NCI-H524 (cell line): Measurements from ENCODE around the gene ACSL1.

Experiments
- DNase-seq, 2 experiments: peaks; one replicate each; lab custom pipeline; 2025; lab: John Stamatoyannopoulos, UW

Gene ACSL1

DNA sequence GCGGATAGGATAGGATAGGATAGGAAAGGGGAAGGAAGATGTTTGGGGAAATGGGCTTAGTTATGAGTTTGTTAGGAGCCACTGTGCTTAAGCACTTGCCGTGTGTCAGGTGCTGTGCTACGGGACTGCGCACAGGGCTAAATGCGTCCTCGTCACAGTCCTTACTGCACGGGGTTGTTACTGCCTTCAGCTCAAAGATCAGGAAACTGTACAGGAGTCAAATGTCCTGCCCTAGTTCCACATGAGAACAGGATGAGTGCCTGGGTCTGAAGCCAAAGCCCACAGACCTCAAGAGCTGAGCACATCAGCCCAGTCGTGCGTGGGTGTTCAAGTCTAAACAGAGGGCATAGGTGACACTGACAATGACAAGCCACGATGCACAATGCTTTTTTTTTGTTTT lies 15.0 kb downstream of the ACSL1 start:
- DNase-seq, result no peak

DNA sequence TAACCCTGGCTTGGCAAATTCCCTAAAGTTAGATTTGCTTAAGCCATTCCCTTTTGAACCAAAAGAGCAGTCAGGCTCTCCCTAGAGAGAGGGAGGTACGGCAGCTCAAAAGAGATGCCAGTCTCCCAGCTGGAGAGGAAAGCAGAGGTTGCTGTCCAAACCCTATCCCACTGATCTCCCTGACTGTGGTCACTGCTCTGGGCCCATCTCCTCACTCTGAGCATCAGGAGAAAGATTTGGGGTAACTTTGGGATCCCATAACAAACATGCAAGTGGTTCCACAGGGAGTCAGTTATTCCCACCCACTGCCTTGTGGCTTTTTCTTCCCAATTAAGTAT lies 17.1 kb downstream of the ACSL1 start:
- no peak for DNase-seq

DNA sequence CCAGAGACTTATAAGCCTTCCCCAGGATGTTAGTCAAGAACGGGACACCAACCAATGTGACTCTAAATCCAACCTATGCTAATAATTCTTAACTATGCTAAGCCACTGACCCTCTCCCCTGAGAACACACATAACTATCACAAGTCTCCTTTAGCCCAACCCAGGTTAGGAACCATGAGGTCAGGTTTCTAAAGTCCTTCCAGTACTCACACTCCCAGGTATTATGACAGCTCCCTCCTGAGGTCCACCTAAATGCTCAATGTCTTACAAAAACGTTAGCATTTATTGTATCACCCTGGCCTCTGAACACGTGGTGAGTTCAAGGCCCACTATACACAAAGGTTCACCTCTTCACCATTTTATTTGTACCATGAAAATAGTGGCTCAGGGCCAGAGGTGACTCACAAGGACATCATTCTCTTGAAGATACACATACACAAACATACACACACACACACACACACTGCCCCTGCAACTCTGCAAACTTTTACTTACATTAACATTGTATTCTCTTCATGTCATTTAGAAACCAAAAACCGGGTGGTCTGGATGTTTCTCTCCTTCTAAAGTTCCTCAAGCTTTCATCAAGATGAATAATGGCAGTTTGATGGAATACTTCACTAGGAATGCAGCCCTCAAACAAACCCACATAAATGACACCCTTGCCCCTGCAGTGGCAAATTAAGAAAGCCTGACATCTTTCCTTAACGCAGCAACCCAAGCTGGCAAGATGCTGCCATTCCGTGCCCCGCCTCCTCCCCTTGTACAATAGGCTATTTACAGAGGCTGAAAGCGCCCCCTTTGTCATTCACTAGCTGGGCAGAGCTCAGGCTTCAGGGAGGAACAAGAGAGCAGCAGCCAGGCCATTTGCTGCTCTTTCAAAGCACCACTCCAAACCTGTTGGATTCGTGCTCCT lies 17.7 kb downstream of the ACSL1 start:
- peak in 1 of 2 experiments; percentile 9 for DNase-seq

DNA sequence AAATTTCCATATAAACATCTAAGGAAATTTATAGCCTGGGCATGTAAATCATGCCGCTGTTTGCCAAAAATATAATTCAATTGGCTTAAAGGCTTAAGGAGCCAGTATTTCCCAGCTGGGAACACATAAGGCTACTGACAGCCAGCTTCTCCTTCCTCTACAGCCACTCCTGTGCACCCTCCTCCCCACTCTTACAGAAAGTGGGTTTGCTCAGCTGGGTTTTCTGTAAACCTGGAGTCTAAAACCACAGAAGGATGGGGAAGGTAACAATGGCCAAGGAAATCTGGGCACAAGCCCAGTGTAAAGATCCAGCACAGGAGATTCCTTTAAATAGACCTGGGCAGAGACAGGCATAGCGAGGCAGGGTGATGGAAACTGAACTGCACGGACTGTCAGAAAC lies 18.5 kb downstream of the ACSL1 start:
- peak in 1 of 2 experiments; percentile 29 for DNase-seq

DNA sequence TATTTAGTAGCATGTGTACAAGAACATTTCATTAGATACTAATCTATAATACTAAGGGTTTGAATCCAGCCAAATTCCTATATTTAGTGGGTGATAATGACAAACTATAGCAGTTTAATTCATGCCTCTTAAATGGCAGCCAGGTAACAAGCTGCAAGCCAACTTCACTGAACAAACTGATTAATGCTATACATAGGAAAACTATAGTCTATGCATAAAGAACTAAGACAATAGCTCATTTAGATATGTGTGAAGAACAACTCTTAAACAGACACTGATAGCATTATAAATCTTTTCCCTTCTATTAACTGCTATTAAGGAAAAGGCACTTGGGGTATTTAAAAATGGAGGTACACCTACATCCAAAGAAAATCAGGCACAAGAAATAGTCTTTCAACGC lies 19.1 kb downstream of the ACSL1 start:
- no peak for DNase-seq

DNA sequence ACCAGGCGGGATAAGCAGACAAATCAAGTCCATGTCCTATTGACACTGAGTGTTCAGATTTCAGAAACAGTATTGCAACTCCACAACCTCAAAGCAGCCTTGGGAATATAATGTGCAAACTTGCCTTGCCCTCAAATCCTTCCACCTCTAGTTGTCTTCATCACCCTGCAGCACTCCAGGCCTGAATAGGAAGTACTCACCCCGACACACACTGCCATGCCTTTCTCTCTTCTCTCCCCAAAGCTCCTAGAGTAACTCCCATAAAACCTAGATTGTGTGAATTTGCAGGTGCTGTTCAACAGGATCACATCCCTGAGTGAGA lies 19.6 kb downstream of the ACSL1 start:
- no peak for DNase-seq

DNA sequence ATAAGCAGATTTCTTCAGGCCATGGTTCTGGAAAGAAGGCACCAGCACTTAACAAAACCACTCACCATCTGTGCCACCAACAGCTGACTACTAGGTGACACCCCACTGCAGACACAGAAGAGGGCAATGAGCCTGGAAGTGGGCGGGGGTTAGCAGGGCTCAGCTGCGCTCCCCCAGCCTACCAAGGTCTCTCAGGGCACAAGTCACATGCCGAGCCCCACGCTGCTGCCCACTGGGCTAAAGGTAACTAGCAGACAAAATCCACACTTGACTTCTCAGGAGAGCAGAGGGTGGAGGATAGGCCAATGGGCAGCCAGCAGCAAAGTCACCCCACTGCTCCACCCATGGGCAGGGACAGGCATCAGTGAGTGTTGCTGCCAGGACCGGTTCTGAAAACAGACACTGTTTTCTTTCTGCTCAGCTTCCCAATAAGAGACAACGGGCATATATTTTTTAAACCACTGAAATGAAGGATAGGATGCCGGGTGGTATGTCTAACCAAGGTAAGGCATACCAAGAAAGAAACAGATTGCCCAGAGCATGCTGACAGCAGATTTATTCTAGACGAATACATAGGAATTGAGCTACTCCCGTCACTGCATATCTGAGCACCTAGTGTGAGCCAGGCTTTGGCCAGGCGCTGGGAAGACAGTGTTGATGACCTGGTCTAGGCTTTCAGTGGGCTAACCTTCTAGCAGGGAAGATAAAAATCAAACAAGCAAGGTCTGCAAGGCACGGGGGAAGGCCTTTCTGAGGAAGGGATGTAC lies 20.1 kb downstream of the ACSL1 start:
- peak; percentile 71 to 79 for DNase-seq

DNA sequence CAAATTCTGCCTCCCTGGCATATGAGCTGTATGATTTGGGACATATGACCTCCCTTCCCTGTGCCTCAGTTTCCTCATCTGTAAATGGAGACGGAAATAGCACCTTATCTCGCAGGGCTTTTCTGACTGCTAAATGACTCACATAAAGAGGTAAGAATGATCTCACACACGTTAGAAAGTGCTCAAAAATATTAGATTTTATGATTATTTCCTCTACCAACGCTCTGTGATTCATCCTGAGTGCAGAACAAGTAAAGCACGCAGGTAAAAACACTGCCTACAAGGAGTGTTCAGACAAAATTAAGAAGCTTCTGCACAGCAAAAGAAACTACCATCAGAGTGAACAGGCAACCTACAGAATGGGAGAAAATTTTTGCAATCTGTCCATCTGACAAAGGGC lies 21.1 kb downstream of the ACSL1 start:
- no peak for DNase-seq

DNA sequence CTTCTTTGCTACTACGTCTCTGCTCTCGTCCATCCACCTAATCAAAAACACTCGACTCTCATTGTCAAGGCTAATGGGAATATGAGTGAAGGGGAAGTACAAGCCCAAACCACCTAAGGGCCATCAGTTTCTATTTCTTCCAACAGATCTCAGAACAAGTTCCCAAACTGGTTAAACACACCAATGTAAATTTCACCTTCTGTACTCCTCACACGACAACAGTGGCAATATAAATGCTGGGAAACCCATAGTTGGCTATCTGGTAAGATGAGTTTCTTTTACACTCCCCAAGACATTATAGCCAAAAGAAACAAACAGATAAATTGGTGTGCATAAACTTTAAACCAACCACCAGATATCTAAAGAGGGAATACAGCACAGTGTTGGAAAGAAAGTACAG lies 21.9 kb downstream of the ACSL1 start:
- no peak for DNase-seq

DNA sequence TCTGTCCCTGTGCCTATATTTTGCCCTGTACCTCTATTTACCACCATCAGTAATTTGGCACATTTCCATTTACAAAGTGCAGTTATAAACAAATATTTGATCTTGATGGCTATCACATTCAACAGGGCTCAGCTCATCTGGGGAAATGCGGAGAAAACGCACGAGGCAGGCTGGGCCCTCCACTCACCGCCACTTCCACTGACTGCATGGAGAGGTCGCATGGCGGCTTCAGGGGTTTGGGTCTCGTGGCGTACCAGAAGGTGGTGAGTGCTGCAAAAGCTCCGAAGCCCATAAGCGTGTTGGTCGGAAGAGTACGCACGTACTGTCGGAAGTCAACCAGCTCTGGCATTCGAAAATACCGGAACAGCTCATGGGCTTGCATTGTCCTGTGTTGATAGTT lies 22.6 kb downstream of the ACSL1 start:
- DNase-seq, result no peak

DNA sequence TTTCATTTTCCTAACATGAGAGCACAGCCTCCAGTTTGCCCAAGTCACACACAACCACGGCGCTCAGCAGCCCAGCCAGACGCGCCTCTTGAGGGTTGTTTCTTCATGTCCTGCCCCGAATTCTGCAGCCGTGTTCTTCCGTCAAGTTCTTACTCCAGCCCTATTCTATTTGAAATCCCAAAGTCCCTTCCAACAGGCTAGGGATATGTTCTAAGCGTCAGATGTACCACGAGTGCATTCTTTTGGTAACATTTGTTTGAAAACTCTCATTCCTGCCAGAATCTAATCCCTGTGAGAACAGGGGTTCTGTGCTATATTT lies 23.1 kb downstream of the ACSL1 start:
- DNase-seq, result no peak

DNA sequence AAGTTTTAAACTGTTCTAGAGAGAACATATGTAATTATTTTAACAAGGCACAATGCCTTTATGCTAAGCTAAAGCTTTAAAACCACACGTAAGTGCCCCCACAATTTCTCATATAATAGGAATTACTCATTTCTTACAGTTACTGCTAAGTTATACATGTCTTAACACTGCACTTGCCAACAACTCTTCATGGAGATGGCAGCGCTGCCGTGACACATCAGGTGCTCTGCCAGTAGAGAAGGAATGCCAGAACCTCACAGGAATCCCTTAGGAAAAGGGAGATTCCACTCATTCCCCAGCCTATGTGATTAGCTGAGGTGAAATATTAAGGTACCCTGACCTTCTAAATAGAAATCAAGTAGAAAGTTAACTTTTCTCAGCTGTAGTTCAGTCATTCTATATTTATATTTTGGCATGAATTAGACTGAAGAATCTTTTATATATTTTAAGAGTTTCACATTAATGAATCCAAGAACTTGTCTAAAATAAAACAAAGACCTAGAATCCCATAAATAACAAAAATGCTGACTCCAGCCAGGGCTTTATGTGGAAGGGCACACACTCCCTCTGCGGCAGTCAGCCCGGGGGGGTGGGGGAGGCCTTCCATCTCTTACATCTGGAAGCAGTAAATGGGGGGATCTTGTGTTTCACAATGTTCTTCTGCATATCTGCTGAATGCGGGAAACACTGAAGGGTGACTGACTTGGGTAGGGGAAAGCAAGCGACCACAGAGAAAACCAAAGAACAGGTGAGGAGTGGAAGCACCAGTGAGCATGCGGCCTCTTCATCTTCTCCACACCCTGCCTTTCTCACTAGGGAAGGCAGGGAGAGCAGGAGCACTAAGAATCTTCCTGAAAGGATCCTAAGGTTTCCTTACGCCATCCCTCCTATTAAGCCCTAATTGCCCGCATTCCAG lies 23.7 kb downstream of the ACSL1 start:
- no peak for DNase-seq

DNA sequence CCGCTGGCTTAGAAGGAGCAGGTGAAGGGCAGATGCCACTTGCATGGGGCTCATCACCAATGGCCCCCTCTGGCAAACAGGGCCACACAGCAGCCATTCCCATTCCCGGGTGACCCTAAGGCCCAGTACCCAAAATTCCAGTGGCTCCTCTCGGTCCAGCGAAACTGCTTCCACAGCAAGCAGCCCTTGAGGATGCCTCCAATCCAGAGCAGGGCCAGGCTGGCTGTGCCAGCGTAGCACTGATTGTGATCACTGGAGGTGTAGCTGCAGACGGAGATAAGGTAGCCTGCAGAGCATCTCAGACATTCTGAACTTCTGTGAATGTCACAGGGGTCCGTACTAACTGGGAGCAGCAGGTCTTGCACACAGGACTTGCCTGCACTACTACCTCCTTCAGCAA lies 27.3 kb downstream of the ACSL1 start:
- no peak for DNase-seq

DNA sequence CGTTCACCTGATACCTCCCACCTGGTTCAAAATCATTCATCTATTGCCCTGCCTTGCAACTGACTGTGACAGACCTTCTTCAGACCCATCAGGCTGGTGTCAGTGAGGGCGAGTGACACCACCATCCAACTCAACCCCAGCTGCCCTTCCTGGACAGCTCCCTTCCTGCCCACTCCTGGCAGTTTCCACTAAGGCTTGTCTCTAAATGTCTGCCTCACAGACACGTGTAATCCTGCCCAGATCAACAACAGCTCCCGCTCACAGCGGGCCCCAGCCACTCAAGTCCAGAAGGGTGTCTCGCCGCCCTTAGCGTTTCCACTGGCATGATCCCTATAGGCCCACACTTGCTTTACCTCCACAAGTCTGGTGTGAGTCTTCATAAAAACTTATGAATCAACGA lies 28.9 kb downstream of the ACSL1 start:
- DNase-seq, result no peak

DNA sequence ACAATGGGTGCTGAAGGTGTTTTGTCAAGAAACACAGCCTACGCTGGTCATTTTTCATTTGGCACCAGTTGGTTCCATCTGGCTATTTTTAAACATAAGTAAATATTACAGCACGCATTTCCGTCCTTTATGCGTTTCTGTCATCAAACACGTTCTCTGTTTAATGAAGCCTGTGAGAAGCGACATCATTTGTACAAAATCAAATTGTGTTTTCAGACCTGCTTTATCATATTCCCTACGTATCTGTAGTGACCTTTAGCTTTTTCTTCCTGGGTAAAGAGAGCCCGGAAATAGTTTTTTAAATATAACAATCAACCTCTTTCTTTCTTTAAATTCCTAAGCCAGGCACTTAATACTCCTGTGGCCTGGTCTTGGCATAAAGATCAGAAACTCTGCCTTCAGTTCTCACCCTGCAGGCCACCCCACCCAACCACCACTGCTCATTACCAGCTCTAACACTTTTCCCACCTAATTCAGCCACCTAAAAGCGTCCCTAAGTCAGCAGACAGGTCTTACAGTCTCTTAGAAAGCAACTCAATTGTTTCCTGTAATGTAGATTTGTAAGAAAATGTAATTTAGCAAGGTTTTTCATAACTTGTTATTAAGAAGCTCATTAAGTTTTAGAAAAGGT lies 30.4 kb downstream of the ACSL1 start:
- DNase-seq, result no peak

DNA sequence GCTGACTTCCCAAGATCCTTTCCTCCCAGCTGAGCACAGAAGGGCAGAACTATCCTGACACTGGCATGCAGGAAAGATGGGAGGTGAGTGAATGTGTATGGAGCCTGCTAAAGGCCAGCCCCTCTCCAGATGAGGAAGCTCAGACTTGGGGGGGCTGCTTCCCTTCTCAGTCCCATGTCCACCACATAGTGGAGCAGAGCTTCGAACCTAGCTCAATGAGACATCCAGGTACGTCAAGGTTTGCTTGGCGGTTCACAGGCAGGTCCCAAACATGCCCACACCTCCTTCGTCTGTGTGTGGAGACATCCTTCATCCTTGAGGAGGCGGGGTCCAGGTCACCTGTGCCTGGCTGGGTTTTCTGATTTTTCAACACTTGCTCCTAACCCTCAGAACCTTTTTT lies 31.3 kb downstream of the ACSL1 start:
- no peak for DNase-seq

DNA sequence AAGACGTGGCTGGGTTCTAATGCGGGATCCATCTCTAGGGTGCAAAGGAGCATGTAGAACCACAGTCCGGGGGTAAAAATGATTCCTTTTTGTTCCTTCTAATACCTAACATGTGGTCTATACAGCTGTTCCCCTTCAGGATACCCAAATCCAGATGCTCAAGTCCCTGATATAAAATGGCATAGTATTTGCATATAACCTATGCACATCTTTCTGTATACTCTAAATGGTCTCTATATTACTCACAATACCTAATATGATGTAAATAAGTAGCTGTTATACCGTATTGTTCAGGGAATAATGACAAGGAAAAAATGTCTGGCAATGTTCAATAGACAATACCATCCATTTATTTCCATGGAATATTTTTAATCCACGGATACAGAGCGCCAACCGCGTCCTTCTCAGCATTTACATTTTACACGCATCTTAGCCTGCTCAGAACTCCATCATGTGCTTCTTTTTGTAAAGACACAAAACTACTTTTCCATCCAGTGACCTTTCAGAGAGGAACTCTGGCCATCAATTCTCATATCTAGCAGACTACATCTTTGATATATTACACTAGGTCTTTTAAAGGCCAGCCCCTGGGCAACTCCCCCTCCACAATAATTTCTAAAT lies 31.9 kb downstream of the ACSL1 start:
- no peak for DNase-seq

DNA sequence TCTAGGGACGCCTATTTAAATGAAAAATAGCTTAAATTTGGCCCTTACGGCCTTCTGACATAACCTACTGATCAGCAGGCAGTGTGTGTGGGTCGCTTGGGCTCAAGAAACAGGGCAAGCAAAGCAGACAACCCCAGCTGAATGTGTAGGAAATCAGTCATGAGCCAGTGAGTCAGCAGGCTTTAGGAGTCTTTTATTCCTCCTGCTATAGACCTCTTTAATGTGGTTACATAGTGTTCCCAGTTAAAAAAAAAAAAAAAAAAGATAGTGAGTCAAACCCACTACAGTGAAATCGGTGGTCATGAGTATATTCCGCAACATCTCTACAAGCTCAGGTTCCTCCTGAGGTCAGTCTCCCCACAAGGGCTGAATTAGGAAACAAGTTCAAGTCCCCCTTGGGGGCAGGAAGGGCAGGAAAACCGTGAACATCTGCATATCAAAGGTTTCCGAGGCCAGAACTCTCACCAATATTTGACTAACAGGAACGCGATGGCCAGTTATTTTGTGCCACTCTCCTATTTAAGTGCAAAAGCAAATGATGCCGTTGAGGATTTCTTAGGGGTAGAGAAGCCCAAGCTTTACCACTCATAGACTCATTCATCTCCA lies 32.7 kb downstream of the ACSL1 start:
- DNase-seq, result no peak

DNA sequence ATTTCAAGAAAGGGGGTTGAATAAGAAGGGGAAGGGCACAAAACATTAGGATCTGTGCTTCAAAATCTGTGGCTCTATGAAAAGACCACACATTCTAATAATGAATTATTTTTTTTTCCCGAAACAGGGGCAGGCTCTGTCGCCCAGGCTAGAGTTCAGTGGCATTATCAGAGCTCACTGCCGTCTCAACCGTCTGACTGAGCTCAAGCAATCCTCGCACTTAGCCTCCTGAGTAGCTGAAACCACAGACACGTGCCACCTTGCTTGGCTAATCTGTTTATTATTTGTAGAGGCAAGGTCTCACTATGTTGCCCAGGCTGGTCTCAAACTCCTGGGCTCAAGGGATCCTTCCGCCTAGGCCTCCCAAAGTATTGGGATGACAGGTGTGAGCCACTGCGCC lies 33.4 kb downstream of the ACSL1 start:
- DNase-seq, result no peak

DNA sequence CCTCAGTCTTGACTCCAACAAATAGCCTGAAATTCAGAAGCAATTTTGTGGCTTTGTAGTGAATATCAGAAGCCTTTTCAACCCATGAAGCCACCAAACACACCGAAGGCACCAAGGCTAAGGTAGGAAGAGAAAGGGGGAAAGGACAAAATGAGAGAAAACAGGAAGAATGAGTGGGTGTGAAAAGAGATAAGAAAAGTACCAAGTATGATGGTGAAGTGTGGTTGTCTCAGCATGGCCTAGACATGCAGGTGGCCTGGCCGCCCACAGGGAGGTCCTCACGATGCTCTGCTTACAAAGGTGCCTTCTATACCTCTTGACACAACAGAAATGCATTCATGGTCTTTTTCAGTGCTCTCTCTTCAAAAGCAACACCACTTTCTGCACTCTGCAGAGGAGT lies 34.9 kb downstream of the ACSL1 start:
- no peak for DNase-seq

DNA sequence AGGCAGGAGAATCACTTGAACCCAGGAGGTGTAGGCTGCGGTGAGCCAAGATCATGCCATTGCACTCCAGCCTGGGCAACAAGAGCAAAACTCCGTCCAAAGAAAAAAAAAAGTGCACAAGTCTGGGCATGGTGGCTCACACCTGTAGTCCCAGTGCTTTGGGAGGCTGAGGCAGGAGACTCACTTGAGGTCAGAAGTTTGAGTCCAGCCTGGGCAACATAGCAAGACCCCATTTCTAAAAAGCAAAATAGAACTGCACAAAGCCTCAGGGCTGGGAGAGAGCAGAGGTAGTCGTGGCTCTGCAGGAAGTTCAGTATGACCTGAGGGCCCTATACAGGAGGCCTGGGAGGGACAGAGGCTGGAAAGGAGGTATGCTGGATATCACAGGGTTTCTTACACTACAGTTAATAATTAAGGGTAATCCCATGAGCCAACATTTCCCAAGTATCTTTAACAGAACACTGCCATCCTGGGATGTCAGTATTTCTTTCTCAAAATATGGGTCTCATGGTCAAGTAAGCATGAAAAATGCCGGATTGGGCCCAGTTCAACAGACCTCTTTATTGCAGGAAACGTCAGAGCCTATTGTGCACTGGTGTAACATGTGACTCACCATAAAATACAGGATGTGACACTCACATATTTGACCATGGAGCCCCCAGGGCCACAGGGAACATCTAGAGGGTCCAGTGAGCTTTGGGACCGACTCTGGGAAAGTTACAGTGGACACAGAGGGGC lies 37.8 kb downstream of the ACSL1 start:
- no peak for DNase-seq
